Body of pancreas (tissue), 4 donors: Measurements from ENCODE around the gene CNIH1.

Experiments used
- CTCF ChIP-seq, 7 experiments: fragments of 450-650 bp in 4 of 7; fragments of 200-600 bp in 3 of 7; sonication (generic) in 3 of 7; IDR thresholded peaks; one replicate each; pipeline ENCODE4 v1.5.1; 2016 to 2019; ENCODE audit warnings: antibody characterized with exemption in 7 of 7
- POLR2A ChIP-seq, 3 donors: fragments of 450-650 bp; IDR thresholded peaks; one replicate each; pipeline ENCODE4 v1.6.1; 2016; ENCODE audit warnings: antibody characterized with exemption in 3 of 3, mild to moderate bottlenecking in 2 of 3

- TF ChIP-seq POLR2A (IDR thresholded peaks at IDR 0.05) (no peak), CTCF (IDR thresholded peaks at IDR 0.05) (no peak)
Measured at GRCh38 chr14:54374117-54374884, 66.9 kb downstream of the CNIH1 start.
